ENCODE results near the gene GOSR2. TPM values are rescaled to one million over a fixed set of nuclear protein-coding genes. Genes with fewer than 3 reads are reported as not detected.

Gene GOSR2
- total RNA-seq, 2 donors from 2014 or later = 30.9 to 94.8 TPM

- Histone ChIP-seq H3K27me3 (replicated peaks; ENCODE audit: insufficient read depth) (no peaks in the 10 kb centered on the region), H3K27ac (no peak overlapping the region), H3K4me3 (no peak overlapping the region), H3K9me3 (no peaks in the 10 kb centered on the region), H3K36me3 (no peaks in the 10 kb centered on the region), H3K4me1 (ENCODE audit: control insufficient read depth in 1 of 2, low read depth in 2 of 2) (no peaks in the 10 kb centered on the region)
- no peak for ATAC-seq (ENCODE audit: insufficient number of reproducible peaks, low FRiP score, low read depth)
- TF ChIP-seq CTCF (IDR thresholded peaks at IDR 0.05) = no peak
- DNase-seq (ENCODE audit: low spot score) = no peak
Measured at GRCh38 chr17:46876926-46877325, 46.0 kb upstream of the GOSR2 start.

GRCh38 chr17:46877466-46877865, 45.5 kb upstream of the GOSR2 start:
- H3K27ac ChIP-seq = peak overlapping the region in 1 of 2 donors; percentile 11
- no peaks in the 10 kb centered on the region for H3K27me3 ChIP-seq (replicated peaks; ENCODE audit: insufficient read depth)
- no peak for ATAC-seq (ENCODE audit: insufficient number of reproducible peaks, low FRiP score, low read depth)
- no peak for DNase-seq (ENCODE audit: low spot score)
- no peak overlapping the region for H3K4me3 ChIP-seq
- H3K36me3 ChIP-seq = no peaks in the 10 kb centered on the region
- TF ChIP-seq CTCF (IDR thresholded peaks at IDR 0.05) = no peak
- H3K9me3 ChIP-seq = no peaks in the 10 kb centered on the region
- no peaks in the 10 kb centered on the region for H3K4me1 ChIP-seq (ENCODE audit: control insufficient read depth in 1 of 2, low read depth in 2 of 2)

GRCh38 chr17:46878055-46878454, 44.9 kb upstream of the GOSR2 start:
- Histone ChIP-seq H3K4me1 (ENCODE audit: control insufficient read depth in 1 of 2, low read depth in 2 of 2) (no peaks in the 10 kb centered on the region), H3K27ac (no peak overlapping the region), H3K27me3 (replicated peaks; ENCODE audit: insufficient read depth) (no peaks in the 10 kb centered on the region), H3K36me3 (no peaks in the 10 kb centered on the region), H3K4me3 (no peak overlapping the region), H3K9me3 (no peaks in the 10 kb centered on the region)
- DNase-seq (ENCODE audit: low spot score) = no peak
- no peak for ATAC-seq (ENCODE audit: insufficient number of reproducible peaks, low FRiP score, low read depth)
- no peak for TF ChIP-seq CTCF (IDR thresholded peaks at IDR 0.05)

DNA sequence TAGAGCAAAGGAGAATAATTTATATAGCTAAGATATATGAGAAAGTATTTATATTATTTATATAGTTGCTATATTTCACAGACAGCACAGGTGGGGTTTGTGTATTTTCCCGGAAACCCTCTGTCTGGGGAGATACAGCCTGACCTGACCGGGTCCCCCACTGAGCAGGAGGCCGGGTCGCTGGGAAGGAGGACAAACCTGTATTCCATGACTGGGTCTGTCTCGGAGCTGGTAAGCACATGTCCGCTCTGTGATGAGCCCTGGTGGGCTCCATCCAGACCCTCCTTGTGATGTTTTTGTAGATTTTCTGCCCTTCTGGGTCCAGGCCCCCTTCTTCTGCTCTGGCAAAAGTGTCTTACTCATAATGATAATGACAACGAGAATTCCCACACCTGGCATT, 43.9 kb upstream of the GOSR2 start:
- no peaks in the 10 kb centered on the region for H3K36me3 ChIP-seq
- TF ChIP-seq CTCF (IDR thresholded peaks at IDR 0.05) = no peak
- H3K4me1 ChIP-seq (ENCODE audit: control insufficient read depth in 1 of 2, low read depth in 2 of 2) = no peaks in the 10 kb centered on the region
- H3K4me3 ChIP-seq = no peak overlapping the region
- no peaks in the 10 kb centered on the region for H3K9me3 ChIP-seq
- no peak for DNase-seq (ENCODE audit: low spot score)
- no peak overlapping the region for H3K27ac ChIP-seq
- ATAC-seq (ENCODE audit: insufficient number of reproducible peaks, low FRiP score, low read depth) = no peak
- no peaks in the 10 kb centered on the region for H3K27me3 ChIP-seq (replicated peaks; ENCODE audit: insufficient read depth)

DNA sequence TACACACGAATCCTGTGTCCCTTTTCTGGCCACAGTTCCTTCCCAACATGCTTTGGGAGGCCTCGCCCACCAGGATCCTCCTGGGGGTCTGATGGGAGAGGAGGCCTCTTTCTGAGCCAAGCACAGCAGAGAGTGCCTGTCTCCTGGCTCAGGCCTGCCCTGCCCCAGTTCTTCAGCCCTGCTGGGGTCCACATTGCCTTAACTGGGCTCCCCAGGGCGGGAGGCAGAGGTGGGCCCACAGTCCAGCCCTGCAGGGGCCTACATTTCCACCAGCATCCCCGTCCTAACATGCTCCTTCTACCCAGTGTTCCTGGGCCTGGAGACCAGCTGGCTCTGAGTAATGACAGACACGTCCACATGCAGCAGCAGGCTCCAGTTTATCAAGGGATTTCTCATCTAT, 41.9 kb upstream of the GOSR2 start:
- ATAC-seq (ENCODE audit: insufficient number of reproducible peaks, low FRiP score, low read depth) (no peak), DNase-seq (ENCODE audit: low spot score) (no peak)
- Histone ChIP-seq H3K9me3 (no peaks in the 10 kb centered on the region), H3K27me3 (replicated peaks; ENCODE audit: insufficient read depth) (no peaks in the 10 kb centered on the region), H3K36me3 (no peaks in the 10 kb centered on the region), H3K4me3 (no peak overlapping the region), H3K4me1 (ENCODE audit: control insufficient read depth in 1 of 2, low read depth in 2 of 2) (no peaks in the 10 kb centered on the region), H3K27ac (no peak overlapping the region)
- TF ChIP-seq CTCF (IDR thresholded peaks at IDR 0.05) = no peak
